GM12891 (cell line): Measurements from ENCODE around the gene FGGY.
"Not testable (repeated sequence)": the region's sequence is repeated elsewhere in the genome, so short reads cannot be mapped to it uniquely, and the experiment has no call there.

ENCODE experiments used
- POLR2A ChIP-seq: IDR thresholded peaks from 2 replicates; pipeline ENCODE4 v1.6.1; 2011; ENCODE audit warnings: low read depth, low read length, control low read depth
- POLR2AphosphoS5 ChIP-seq: IDR thresholded peaks from 2 replicates; pipeline ENCODE4 v1.6.1; 2011; ENCODE audit warnings: low read depth, low read length, control low read depth

GRCh38 chr1:59610499-59610898 lies 313.6 kb downstream of the FGGY start:
- TF ChIP-seq POLR2AphosphoS5, POLR2A: not testable (repeated sequence)
